KBM-7 (cell line): ENCODE measurements around the gene VWA5B1.

ENCODE experiments used
- DNase-seq: peaks from one replicate; pipeline ENCODE4 v3.0.0-alpha.2; 2015
- in situ Hi-C: fragments of 300-500 bp; cut with MboI; formaldehyde crosslinking; loops from 2 replicates; pipeline ENCODE4 v1.14.3; 2020; ENCODE audit warnings: low sequenced_read_pairs, low pct_unique_long_range_greater_than_20kb, mixed read lengths

VWA5B1 gene

DNA sequence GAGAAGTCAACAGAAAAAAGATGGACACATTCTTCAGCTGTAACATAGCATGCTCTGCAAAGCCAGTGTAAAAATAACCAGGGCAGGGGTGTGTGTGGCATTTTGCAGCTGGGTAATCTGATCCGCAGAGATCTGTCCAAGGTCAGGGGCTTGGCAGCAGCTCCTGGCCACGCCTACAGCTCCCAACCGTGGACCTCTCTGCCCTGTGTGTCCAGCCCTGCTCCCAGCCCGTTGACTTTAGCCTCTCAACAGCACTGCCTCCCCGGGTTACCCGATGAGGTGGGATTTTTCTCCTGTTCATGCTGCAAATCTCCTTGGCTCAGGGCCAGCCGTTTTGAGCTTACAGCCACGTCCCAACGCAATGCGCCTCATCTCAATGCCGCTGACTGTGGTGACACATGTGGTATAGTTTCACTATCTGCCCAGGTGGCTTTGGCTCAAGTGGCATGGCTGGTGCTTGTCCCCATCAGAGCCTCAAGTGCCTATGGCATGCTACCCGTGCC is 68.1 kb downstream of the VWA5B1 start:
- in situ Hi-C loops = no loop called here
- DNase-seq = no peak

DNA sequence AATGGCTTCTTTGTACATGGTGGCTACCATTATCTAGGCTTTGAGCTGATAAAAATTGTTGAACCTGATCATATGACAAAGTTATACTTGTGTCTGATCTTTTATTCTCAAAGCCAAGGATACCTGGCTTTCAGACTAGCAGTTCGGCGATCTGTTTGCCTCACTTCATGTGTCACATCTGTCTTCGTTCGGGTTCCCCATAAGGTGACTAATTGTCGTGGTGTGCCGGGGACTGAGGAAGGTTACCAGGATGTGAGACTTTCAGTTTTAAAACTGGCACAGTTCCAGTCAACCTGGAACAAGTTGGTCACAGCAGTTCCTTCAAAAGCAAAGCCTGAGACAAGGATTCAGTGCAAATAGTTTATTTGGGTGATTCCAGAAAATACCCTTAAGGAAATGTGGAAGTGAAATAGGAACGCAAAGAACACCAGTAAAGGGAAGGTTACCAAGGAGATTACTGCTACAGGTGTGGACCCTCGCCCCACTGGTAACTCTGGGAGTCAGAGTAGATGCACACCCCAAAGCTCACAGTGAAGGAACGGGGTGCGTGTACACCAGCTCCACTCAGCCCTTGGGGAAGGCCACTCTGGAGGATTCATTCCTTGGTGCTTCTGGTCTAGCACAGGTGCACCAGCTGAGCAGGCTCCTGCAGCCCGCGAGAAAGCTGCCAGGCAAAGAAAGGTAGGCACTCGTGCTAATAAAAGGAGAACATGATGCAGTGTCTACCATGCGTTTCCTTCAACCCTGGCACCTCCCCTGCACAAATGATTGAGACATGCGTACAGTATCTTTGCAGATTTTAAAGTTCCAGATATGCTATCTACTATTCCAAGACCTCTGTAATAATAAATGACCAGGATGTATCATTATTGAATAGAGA is 69.0 kb downstream of the VWA5B1 start:
- in situ Hi-C loops = no loop called here
- no peak for DNase-seq

DNA sequence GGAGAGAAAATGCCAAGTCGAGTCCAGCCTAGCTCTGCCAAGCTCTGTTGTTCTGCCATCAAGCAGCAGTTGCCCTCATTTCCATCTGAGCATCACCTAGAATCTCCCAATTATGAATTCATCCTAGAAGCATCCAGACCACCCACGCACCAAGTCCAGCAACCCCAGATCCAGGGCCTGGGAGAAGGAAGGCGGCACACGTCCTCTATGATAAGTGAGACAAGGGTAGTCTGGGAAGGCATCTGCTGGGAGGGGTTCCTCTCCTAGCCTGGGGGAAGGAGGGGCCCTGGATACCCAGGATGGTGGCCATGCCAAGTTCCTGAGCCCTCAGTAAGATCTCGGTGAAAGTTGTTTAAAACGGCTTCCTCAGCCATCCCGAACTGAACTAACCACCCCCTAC is 70.7 kb downstream of the VWA5B1 start:
- in situ Hi-C loops = no loop called here
- DNase-seq = no peak

DNA sequence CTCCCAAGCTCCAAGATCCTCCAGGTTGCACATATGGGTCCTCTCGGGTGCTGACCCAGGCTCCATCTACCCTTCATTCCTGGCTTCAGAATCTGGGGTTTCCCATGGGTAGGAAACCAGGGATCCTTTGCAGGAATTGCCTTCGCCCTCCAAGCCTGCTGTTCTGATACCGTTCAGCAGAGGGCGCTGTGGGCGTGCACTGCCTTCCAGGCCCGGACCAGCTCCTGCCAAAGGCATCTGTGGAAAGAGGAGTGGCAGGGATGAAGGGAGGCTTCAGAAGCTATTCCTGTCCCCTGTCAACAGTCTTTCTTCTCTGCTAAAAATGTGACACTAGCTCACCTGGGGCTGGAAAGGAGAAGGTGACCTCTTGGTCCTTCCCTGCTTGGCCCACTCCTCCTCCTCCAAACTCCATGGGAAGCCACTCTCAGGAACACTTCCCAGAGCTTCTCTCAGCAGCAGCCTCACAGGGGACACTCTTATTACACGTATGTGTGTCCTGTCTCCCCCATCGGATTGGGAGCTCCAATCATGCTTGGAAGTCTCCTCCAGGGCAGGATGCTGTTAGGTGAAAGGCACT is 71.2 kb downstream of the VWA5B1 start:
- in situ Hi-C loops = no loop called here
- peak; percentile 32 for DNase-seq

DNA sequence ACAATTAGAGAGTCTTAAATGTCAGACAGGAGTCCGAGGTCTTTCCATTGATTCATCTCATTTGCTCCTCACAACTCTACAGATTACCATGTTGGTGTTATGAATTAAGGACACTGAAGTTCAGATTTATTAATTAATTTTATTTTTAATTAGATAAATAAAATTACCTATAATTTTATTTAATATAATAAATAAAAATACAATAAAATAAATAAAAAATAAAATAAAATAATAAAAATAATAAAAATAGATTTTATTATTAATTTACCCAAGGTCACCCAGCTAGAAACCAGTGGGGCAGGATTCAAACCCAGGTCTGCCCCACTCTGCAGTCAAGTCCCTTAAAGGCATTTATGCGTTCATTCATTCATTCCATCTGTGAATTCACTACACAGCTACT is 72.2 kb downstream of the VWA5B1 start:
- in situ Hi-C loops = no loop called here
- DNase-seq = no peak

DNA sequence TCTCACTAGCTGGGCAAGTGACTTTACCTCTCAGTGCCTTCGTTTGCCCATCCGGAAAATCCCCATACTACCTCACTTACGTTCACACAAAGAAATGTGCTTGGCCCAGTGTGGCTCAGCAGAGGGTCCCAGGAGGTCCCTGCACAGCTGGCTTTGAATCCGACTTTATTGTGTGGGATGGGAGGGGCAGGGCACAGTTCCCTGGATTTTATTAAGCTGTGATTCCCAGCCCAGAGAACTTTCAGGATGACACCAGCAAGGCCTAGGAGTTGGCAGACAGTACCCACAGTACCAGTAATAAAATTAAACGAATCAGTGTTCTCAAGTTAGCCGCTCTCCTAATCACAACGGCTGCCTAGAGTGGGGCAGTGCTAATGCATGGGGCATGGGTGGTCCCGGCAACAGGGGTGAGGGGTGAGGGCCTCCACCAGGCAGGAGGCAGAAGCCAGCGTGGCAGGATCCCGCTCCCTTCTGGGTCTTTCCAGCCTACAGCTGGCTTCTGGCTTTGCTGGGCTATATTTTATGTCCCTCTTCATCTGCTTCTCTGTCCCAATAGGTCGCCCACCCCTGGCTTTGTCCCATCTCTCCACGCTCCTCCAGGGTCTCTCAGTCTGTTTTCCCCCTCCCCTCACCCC is 74.9 kb downstream of the VWA5B1 start:
- in situ Hi-C loops = no loop called here
- DNase-seq = no peak

DNA sequence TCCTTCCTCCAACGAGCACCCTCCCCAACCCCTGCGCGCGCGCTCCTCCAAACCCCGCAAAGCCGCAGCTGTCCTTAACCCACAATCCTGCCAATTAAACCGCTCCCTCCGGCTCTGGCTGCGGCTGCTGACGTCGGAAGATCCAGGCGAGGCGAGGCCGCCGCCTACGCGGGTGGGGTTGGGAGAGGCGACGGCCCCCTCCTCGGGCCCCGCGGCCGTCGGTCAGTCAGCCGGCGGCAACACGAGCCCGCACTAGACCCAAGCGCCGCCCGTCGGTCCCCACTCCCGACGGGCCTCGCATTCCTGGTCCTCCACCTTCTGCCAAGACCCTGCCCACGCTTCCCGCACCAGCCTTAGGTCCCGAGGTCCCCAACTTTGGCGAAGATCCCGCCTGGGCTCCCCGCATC is 75.4 kb downstream of the VWA5B1 start:
- in situ Hi-C loops = no loop called here
- no peak for DNase-seq

DNA sequence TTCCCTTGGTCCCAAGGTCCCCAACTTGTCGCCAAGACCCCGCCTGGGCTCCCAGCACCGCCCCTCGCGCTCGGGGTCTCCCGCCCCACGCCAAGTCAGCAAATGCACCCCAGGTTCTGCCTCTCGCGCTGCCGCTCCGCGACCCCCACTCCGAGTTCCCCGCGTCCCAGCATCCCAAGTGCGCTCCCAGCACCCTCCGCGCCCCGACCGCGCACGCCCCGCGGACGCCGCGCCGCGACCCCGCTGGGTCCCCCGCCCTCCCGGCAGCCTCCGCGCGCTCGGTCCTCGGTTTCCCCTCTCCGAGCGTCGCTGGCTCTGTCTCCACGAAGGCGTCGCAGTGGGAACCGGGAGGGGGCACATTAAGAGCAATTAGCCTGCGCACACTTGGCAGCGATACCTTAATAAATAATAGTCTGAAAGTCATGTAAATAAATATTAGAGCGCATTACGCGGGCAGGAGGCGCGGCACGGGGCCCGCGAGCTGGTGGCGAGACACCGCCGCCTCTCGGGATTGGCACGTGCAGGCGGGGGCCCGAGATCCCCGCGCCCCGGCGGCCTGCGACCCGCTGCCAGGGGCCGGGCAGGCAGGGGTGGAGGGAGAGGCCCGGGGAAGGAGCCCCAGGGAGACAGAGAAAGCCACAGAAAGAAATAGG is 75.9 kb downstream of the VWA5B1 start:
- no peak for DNase-seq
- in situ Hi-C loops = no loop called here

DNA sequence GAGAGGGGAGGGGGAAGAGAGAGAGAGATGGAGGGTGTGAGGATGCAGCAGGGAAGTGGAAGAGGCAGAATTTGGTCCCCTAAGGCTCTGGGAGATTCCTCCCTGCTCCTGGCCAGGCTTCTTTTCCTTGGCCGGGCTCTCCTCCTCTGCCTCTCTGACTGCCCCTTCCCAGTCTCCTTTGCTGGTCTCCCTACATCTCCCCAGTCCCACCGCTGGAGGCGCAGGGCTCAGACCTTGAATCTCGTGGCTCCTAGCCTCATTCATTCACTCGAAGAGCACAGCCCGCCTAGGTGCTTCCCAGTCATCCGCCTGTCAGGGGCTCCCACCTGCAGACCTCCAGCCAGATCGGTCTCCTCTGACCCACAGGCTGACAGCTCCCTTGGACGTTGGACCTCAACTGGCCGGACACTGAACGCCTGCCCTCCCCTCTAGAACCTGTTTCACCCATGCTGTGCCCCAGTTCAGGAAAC is 76.5 kb downstream of the VWA5B1 start:
- in situ Hi-C loops = no loop called here
- DNase-seq = no peak

DNA sequence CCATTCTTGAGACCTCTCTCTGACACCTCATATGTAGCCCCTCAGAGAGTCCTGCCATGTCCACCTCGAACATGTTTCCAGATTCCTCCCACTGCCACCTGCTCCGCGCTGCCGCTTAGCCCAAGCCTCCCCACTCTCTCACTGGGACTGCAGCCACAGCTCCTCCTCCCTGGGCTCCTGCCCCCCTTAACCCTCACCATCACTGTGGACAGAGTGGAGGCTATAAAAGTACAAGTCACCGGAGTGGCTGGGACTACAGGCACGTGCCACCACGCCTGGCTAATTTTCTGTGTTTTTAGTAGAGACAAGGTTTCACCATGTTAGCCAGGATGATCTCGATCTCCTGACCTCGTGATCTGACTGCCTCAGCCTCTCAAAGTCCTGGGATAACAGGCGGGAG is 77.0 kb downstream of the VWA5B1 start:
- in situ Hi-C loops = no loop called here

DNA sequence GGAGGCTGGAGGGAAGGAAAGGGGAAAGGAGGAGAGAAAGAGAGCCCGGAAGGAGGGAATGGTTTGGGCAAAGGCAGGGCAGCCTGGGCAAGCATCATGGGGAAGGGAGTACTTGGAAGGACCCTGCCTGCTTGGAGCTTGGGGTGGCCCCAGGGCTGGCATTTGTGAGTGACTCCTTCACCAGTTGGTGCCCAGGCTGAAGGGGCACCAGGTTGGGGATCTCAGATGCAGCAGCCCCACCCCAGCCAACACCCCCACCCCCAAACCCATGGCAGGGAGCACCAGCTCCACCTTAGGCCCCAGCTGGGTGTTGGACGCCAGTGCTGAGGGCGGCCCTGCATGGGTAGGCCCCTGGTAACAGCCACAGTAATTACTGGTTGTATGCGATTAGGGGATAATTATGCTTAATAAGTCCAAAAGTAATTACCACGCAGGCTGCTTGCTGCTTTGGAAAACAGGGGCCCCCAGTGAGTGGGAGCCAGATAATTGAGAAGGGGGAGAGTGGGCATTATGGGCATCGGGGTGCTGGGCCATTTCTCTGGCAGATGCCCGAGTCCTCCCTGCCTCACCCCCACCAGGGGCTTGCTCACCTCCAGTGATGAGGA is 78.3 kb downstream of the VWA5B1 start:
- no peak for DNase-seq
- in situ Hi-C loops = no loop called here

More for the DNA sequence above, 77.0 kb downstream of the VWA5B1 start:
- DNase-seq = no peak

DNA sequence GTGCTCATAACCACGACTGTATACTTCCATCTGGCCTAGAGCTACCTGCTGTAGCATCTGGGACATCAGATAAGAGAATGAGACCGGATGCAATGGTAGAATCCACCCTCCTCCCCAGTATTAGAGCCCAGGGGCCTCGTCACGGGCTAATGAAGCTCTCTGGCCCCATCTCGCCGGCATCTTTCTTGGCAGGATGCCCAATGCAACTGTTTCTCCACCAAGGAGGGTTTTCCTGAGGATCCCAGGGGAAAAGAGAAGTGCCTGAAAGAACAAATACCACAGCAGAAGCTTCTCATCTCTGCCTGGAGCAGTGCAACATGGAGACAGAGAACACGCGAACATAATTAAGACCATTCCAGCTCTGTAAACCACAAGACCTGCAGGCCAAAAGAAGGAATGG is 80.0 kb downstream of the VWA5B1 start:
- in situ Hi-C loops = no loop called here
- DNase-seq = no peak

DNA sequence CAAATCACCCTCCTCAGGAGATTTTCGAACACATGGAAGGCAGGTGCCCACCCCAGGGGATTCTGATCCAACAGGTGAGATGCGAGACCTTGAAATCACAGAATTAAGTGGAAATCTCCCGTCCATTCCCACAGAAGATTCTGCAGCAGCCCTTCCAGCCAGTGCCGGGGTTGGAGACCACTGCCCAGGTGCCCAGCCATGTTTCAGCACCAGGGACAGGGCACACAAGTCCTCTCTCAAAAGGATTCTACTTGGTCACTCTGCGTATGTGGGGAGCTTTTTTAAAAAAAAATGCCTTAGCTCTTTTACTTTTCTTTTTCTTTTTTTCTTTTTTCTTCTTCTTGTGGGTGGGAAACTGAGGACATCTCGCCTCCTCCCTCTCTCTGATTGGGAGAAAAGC is 80.7 kb downstream of the VWA5B1 start:
- DNase-seq = no peak
- in situ Hi-C loops = no loop called here

DNA sequence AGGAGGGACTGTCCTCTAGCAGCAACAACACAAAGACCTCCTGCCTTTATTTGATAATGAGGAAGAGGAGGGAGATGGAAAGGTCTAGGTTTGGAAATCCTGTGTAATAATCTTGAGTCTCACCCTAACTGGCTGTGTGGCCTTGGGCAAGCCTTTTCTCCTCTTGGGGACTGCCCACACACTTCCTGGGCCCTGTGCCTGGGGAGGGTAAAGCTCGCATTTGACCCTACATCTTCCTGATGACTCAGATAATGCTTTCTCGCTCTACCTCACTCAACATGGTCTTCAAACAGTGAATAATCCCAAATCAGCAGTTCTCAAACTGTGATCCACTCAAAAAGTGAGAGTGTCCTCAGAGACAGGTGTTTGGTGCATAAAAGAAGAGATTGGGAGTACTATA is 81.2 kb downstream of the VWA5B1 start:
- DNase-seq = no peak
- in situ Hi-C loops = no loop called here

DNA sequence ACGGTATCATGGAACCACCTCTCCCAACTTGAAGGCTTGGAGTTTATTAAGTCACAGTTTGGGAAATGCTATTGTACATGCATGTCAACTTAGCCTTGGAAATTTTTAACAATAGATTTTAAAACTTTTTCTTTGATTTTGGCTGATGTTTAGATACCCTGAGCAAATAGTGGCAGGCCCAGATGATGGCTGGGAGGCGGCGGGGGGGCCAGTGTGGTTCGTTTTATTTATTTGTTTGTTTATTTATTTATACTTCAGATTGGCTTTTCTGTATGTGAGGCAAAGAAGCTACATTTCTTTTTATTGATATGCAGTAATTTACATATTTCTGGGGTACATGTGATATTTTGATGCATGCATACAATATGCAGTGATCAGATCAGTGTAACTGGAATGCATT is 82.0 kb downstream of the VWA5B1 start:
- in situ Hi-C loops = no loop called here
- DNase-seq = no peak

DNA sequence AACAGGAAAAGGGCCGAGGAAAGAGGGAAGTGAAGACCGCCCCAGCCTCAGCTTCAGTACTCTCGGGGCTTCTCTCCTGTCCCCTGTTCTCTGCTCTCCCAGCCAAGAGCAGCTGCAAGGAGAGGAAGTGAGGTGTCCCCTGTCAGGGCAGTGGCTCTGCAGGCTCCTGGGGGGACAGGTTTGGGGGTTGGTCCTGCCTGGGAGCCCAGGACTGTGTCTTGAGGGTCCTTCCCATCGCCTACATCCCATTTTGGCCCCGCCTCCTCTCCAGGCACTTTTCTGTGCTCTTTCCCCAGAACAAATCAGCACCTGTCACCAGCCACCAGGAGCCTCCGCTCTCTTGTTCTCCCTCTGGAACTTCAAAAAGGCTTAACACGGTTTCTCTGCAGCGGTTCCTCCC is 82.6 kb downstream of the VWA5B1 start:
- no peak for DNase-seq
- in situ Hi-C loops = no loop called here

DNA sequence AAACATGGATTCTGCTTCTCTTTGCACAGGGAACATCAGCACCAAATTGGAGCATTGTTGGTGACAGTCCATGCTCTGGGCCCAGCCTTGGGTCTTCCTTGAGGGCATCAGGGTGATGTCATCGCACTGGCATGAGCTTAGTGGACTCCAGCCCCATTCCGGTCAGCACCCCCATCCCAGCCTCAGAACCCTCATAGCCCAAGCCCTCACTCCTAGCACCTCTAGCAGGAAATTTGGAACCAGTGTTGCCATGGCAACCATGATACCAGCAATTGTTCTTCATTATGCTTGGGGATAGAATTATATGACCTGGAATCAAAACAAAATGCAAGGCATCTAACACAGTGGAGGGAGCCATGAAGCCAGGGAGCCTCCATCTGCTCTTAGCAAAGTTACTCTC is 83.1 kb downstream of the VWA5B1 start:
- DNase-seq = no peak
- in situ Hi-C loops = no loop called here

DNA sequence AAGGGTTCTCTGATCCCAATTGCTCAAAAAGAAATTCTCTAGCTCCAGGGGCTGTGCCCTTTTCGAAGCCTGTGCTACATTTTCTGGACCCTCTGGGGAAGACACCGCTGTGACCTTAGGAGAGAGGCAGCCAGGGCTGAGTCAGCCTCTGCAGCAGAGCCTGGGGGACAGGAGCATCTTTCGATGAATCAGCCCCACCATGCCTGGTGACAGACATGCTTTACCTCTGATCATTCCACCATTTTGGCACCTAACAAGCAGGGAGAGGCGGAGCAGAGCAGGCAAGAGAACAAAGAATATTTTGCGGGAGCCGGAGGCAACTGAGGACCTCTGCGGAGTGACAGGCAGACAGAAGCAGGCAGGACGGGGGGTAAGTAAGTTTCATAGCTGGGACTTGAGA is 84.9 kb downstream of the VWA5B1 start:
- DNase-seq = no peak
- in situ Hi-C loops = no loop called here

DNA sequence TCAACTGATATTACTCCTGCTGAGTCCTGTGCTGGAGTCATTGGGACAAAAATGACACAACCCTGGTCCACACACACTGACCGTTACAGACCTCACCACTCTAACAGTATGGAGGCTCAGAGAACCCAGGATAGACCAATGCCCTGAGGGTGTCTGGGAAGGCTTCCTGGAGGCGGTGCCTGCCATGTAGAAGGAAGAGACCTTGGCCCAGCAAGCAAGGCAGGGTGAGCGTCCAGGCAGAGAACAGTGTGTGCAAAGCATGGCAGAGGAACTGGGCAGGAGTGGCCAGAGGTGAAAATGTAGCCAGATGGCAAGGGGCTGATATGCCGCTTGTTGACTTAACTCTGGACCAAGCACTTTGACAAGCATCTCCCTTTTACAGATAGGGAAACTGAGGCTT is 85.5 kb downstream of the VWA5B1 start:
- in situ Hi-C loops = no loop called here
- no peak for DNase-seq
